ENCODE data around the gene PRKAR1B.
"Not testable (repeated sequence)": the region's sequence is repeated elsewhere in the genome, so short reads cannot be mapped to it uniquely, and the experiment has no call there.

PRKAR1B gene

GRCh38 chr7:644381-645305 is 82.4 kb downstream of the PRKAR1B start:
- no peak for DNase-seq (ENCODE audit: low read depth)

GRCh38 chr7:641966-642365 is 85.1 kb downstream of the PRKAR1B start:
- DNase-seq (ENCODE audit: low read depth), result no peak

- DNase-seq (ENCODE audit: low read depth), result no peak
These were observed 85.8 kb downstream of the PRKAR1B start for GRCh38 chr7:641269-641671.

GRCh38 chr7:638256-639011 is 88.6 kb downstream of the PRKAR1B start:
- DNase-seq (ENCODE audit: low read depth), result no peak

GRCh38 chr7:637826-638225 is 89.3 kb downstream of the PRKAR1B start:
- no peak for DNase-seq (ENCODE audit: low read depth)

GRCh38 chr7:636396-636795 is 90.7 kb downstream of the PRKAR1B start:
- DNase-seq (ENCODE audit: low read depth), result peak; percentile 20

- DNase-seq (ENCODE audit: low read depth), result not testable (repeated sequence)
These were observed 91.2 kb downstream of the PRKAR1B start for GRCh38 chr7:635687-636382.

- no peak for DNase-seq (ENCODE audit: low read depth)
These were observed 91.9 kb downstream of the PRKAR1B start for GRCh38 chr7:635227-635626.

GRCh38 chr7:633381-634018 is 93.6 kb downstream of the PRKAR1B start:
- no peak for DNase-seq (ENCODE audit: low read depth)

- no peak for DNase-seq (ENCODE audit: low read depth)
These were observed 94.3 kb downstream of the PRKAR1B start for GRCh38 chr7:632831-633210.

- no peak for DNase-seq (ENCODE audit: low read depth)
These were observed 94.9 kb downstream of the PRKAR1B start for GRCh38 chr7:631964-632830.

GRCh38 chr7:631291-631711 is 95.8 kb downstream of the PRKAR1B start:
- no peak for DNase-seq (ENCODE audit: low read depth)

GRCh38 chr7:630539-630938 is 96.5 kb downstream of the PRKAR1B start:
- no peak for DNase-seq (ENCODE audit: low read depth)

- no peak for DNase-seq (ENCODE audit: low read depth)
These were observed 97.0 kb downstream of the PRKAR1B start for GRCh38 chr7:630111-630511.

- DNase-seq (ENCODE audit: low read depth), result no peak
These were observed 98.3 kb downstream of the PRKAR1B start for GRCh38 chr7:628826-629225.

GRCh38 chr7:628402-628763 is 98.7 kb downstream of the PRKAR1B start:
- no peak for DNase-seq (ENCODE audit: low read depth)

GRCh38 chr7:627661-628401 is 99.2 kb downstream of the PRKAR1B start:
- DNase-seq (ENCODE audit: low read depth), result no peak

GRCh38 chr7:625376-625971 is 101.6 kb downstream of the PRKAR1B start:
- no peak for DNase-seq (ENCODE audit: low read depth)

GRCh38 chr7:623464-623863 is 103.6 kb downstream of the PRKAR1B start:
- DNase-seq (ENCODE audit: low read depth), result no peak
